WI38 (cell line): ENCODE data around the gene ZNF407.

Experiments used
- H3K4me3 ChIP-seq: 2 replicates; pipeline ENCODE4 v1.5.1; 2011; ENCODE audit warnings: low read depth, mild to moderate bottlenecking, control low read depth, low read length
- TF ChIP-seq, protein P1 (sequence below): IDR thresholded peaks from 2 replicates; pipeline ENCODE4 v1.5.1; 2012; ENCODE audit warnings: low read depth, mild to moderate bottlenecking, control low read depth, low read length

ZNF407 gene

DNA sequence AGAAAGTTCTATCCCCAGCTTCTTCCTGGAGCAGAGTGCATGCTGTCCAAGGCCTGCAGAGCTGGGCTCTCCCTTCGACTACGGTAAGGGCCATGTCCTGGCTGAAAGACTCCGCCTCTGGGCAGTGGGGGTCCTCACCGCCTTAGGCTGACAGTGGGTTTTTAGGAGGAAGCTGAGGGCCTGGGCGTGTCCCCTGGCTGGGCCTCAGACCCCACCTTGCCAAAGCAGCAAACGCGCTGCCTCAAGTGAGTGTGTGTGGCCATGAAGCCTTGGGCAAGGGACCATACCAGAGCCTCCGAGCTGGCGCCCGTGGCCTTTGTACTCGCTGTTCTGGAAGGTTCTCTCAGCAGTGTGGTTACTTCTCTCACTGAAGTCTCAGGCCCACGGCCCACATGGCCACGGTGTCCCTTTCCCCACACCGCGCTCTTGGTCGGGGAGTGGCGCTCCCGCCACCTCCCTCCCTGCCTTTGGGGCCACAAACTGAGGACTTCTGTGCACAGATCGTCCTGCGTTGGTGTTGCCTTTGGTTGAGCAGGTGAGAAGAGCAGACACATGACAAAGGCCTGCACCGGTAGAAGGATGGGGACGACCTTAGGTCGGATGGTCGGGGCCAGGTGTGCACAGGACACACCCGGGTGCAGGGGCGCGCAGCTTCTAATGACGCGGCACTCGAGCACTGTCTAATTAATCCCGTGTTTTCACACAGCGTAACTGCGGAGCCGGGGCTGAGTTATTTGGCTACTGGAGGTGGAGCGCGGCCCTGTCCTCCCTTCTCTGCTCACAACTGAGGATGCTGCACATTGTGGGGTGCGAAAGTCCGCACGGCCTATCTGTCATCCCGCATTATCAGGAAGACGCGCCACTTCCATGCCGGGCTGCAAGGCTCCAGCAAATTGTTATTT is 489.7 kb downstream of the ZNF407 start:
- no peak overlapping the region for H3K4me3 ChIP-seq
- TF ChIP-seq, protein P1, sequence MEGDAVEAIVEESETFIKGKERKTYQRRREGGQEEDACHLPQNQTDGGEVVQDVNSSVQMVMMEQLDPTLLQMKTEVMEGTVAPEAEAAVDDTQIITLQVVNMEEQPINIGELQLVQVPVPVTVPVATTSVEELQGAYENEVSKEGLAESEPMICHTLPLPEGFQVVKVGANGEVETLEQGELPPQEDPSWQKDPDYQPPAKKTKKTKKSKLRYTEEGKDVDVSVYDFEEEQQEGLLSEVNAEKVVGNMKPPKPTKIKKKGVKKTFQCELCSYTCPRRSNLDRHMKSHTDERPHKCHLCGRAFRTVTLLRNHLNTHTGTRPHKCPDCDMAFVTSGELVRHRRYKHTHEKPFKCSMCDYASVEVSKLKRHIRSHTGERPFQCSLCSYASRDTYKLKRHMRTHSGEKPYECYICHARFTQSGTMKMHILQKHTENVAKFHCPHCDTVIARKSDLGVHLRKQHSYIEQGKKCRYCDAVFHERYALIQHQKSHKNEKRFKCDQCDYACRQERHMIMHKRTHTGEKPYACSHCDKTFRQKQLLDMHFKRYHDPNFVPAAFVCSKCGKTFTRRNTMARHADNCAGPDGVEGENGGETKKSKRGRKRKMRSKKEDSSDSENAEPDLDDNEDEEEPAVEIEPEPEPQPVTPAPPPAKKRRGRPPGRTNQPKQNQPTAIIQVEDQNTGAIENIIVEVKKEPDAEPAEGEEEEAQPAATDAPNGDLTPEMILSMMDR, result no peak

GRCh38 chr18:75088021-75088506 is 490.4 kb downstream of the ZNF407 start:
- H3K4me3 ChIP-seq, result no peak overlapping the region
- TF ChIP-seq, protein P1, result no peak

- H3K4me3 ChIP-seq, result no peak overlapping the region
- TF ChIP-seq, protein P1, result no peak
Measured at GRCh38 chr18:75088622-75089211, 491.0 kb downstream of the ZNF407 start.

DNA sequence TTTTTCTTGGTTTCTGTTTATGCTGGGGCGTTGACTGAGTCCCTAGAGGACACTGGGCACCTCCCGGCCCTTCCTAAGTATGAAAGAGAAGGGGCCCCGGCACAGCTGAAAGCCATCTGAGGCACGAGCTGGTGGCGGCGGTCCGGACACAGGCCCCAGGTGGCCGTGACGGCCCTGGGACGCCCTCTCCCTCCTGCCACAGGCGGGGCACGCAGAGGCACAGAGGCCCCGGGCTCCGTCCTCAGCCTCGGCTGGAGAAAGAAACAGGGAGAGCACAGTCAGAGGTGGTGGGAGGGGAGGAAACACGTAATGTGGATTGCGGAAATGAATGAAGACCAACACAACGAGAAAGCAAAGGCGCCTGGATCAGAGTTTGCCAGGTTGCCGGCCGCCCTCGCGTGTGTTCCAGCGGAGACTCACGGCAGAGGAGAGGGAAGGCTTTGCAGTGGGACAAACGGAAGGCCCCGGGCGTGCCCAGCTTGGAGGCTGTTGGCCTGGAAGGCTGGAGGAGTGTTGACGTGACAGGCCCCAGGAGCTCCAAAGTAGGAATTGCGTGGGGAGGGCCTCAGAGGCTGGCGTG is 492.2 kb downstream of the ZNF407 start:
- TF ChIP-seq, protein P1, result no peak

DNA sequence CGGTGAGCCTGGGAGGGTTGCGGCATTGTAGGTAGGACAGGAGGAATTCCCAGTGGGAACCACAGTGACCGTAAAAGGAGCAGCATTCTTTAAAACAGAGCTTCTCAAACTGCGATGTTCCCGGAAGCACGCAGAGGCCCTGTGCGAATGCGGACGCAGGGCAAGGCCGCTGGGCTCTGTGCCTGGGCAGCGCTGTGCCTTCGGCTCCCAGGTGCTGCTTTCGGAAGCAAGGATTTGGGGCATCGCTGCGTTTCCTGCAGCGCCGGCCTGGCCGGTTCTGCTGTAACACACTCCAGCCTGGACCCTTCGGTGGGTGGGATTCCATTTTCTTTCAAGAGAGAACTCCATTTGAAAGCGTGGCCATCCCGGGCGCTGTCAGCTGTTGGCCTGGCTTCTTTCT is 492.7 kb downstream of the ZNF407 start:
- TF ChIP-seq, protein P1, result no peak
- no peak overlapping the region for H3K4me3 ChIP-seq

More for the DNA sequence above, 492.2 kb downstream of the ZNF407 start:
- H3K4me3 ChIP-seq, result no peak overlapping the region

GRCh38 chr18:75097491-75098225 is 500.0 kb downstream of the ZNF407 start:
- no peak overlapping the region for H3K4me3 ChIP-seq
- TF ChIP-seq, protein P1, result no peak
